CD14-positive monocyte (primary cell): ENCODE results near the gene EEPD1. TPM values are rescaled to one million over a fixed set of nuclear protein-coding genes. Genes with fewer than 3 reads are reported as not detected.

Experiments
- DNase-seq, 3 donors: peaks; one replicate each; pipeline ENCODE4 v3.0.0-alpha.2; 2011 to 2022
- H2AFZ ChIP-seq: 2 replicates; pipeline ENCODE4 v1.6.0; 2012; ENCODE audit warnings: mild to moderate bottlenecking, low read depth, low read length, inconsistent platforms; ENCODE audit not compliant: insufficient read depth, poor library complexity, severe bottlenecking
- H3K27ac ChIP-seq, 2 donors: 1 replicate in 1 of 2; 2 replicates in 1 of 2; pipeline ENCODE4 v1.5.1; 2012 to 2013; ENCODE audit warnings: low read length in 2 of 2, control low read depth in 1 of 2, inconsistent platforms in 1 of 2, low read depth in 1 of 2, mild to moderate bottlenecking in 1 of 2
- H3K27me3 ChIP-seq, 2 donors: one replicate each; pipeline versions ENCODE4 v1.6.0 to v1.6.1; 2011 to 2013; ENCODE audit warnings: low read length in 2 of 2; ENCODE audit not compliant: control insufficient read depth in 2 of 2, insufficient read depth in 2 of 2
- H3K36me3 ChIP-seq, 2 donors: replicated peaks in 1 of 2; 1 replicate in 1 of 2; 2 replicates in 1 of 2; pipeline versions ENCODE4 v1.5.1 to v1.6.1; 2012 to 2013; ENCODE audit warnings: low read length in 2 of 2, control low read depth in 1 of 2, inconsistent platforms in 1 of 2, mild to moderate bottlenecking in 1 of 2; ENCODE audit not compliant: insufficient read depth in 2 of 2, control insufficient read depth in 1 of 2
- H3K4me1 ChIP-seq, 2 donors: 1 replicate in 1 of 2; 2 replicates in 1 of 2; pipeline versions ENCODE4 v1.5.1 to v1.6.1; 2012 to 2013; ENCODE audit warnings: low read length in 2 of 2, control low read depth in 1 of 2, inconsistent platforms in 1 of 2, mild to moderate bottlenecking in 1 of 2, moderate library complexity in 1 of 2; ENCODE audit not compliant: insufficient read depth in 2 of 2, control insufficient read depth in 1 of 2
- H3K4me2 ChIP-seq: replicated peaks from 2 replicates; pipeline ENCODE3; 2012; ENCODE audit warnings: low read length, moderate library complexity, mild to moderate bottlenecking; ENCODE audit not compliant: poor library complexity, severe bottlenecking; ENCODE audit errors: extremely low read depth
- H3K4me3 ChIP-seq, 3 experiments: fragments of 200-600 bp in 1 of 3; sonication (generic) in 1 of 3; replicated peaks in 1 of 3; 1 replicate in 2 of 3; 2 replicates in 1 of 3; pipeline ENCODE4 v1.5.1; 2011 to 2013; ENCODE audit warnings: low read length in 3 of 3, mild to moderate bottlenecking in 3 of 3, control low read depth in 2 of 3, low read depth in 2 of 3, inconsistent platforms in 1 of 3, moderate library complexity in 1 of 3
- H3K79me2 ChIP-seq: 2 replicates; pipeline ENCODE4 v1.6.0; 2012; ENCODE audit warnings: mild to moderate bottlenecking, control low read depth, inconsistent platforms, low read length, moderate library complexity; ENCODE audit not compliant: insufficient read depth
- H3K9ac ChIP-seq: 2 replicates; pipeline ENCODE4 v1.6.0; 2017; ENCODE audit warnings: low read length, mild to moderate bottlenecking; ENCODE audit not compliant: insufficient read depth, poor library complexity, severe bottlenecking
- H3K9me3 ChIP-seq, 2 donors: replicated peaks in 1 of 2; 1 replicate in 1 of 2; 2 replicates in 1 of 2; pipeline versions ENCODE4 v1.5.1 to v1.6.1; 2012 to 2013; ENCODE audit warnings: low read length in 2 of 2, control low read depth in 1 of 2; ENCODE audit not compliant: control insufficient read depth in 1 of 2, insufficient read depth in 1 of 2
- H4K20me1 ChIP-seq: 2 replicates; pipeline ENCODE4 v1.6.0; 2012; ENCODE audit warnings: mild to moderate bottlenecking, low read length, control low read depth, moderate library complexity; ENCODE audit not compliant: insufficient read depth
- H3K27ac Mint-ChIP-seq, 7 donors: one replicate each; pipeline ENCODE4 v1.8.0; 2020; ENCODE audit warnings: mild to moderate bottlenecking in 7 of 7, mixed read lengths in 7 of 7, moderate library complexity in 6 of 7, inconsistent platforms in 2 of 7
- H3K27me3 Mint-ChIP-seq, 3 donors: one replicate each; pipeline ENCODE4 v1.8.0; 2021 to 2022; ENCODE audit warnings: low read depth in 3 of 3, mild to moderate bottlenecking in 3 of 3, mixed read lengths in 3 of 3, moderate library complexity in 3 of 3, inconsistent platforms in 1 of 3
- H3K36me3 Mint-ChIP-seq, 2 donors: one replicate each; pipeline ENCODE4 v1.8.0; 2020; ENCODE audit warnings: mixed read lengths in 2 of 2, inconsistent platforms in 1 of 2, mild to moderate bottlenecking in 1 of 2
- H3K4me1 Mint-ChIP-seq: one replicate; pipeline ENCODE4 v1.8.0; 2020; ENCODE audit warnings: mild to moderate bottlenecking, mixed read lengths
- H3K4me3 Mint-ChIP-seq, 2 donors: one replicate each; pipeline ENCODE4 v1.8.0; 2020; ENCODE audit warnings: mild to moderate bottlenecking in 2 of 2, mixed read lengths in 2 of 2, moderate library complexity in 1 of 2
- H3K9me3 Mint-ChIP-seq, 7 donors: one replicate each; pipeline ENCODE4 v1.8.0; 2020 to 2022; ENCODE audit warnings: mixed read lengths in 7 of 7, mild to moderate bottlenecking in 6 of 7, moderate library complexity in 6 of 7, inconsistent platforms in 2 of 7
- WGBS: methylation state at CpG from one replicate; pipeline ENCODE4 v1.1.5; 2013; ENCODE audit warnings: missing lambda C conversion rate; ENCODE audit not compliant: insufficient coverage; 5-methylcytosine and 5-hydroxymethylcytosine counted together
- intact Hi-C, 2 donors: fragments of 100-400 bp; cut with micrococcal nuclease; formaldehyde crosslinking; loops; one replicate each; pipeline versions ENCODE4 v1.15.0 to v1.15.1; 2023
- polyA plus RNA-seq, 3 donors: library from polyadenylated mRNA; depleted of rRNA in 1 of 3; unstranded in 2 of 3; stranded (reverse) in 1 of 3; fragments of 300-500 nt in 2 of 3; fragments of >200 nt in 1 of 3; fragmentation: Illumina TruSeq in 2 of 3; gene quantifications; 1 replicate in 2 of 3; 2 replicates in 1 of 3; pipeline ENCODE4 v1.2.3, GENCODE V29; 2012 to 2021
- TF ChIP-seq, protein P1 (sequence below): fragments of 200-600 bp; IDR thresholded peaks from one replicate; pipeline ENCODE4 v1.8.0; 2022; ENCODE audit warnings: antibody characterized with exemption, mild to moderate bottlenecking

EEPD1 gene
- polyA plus RNA-seq, 3 donors = 8.6 to 14.4 (median 12.6) TPM

DNA sequence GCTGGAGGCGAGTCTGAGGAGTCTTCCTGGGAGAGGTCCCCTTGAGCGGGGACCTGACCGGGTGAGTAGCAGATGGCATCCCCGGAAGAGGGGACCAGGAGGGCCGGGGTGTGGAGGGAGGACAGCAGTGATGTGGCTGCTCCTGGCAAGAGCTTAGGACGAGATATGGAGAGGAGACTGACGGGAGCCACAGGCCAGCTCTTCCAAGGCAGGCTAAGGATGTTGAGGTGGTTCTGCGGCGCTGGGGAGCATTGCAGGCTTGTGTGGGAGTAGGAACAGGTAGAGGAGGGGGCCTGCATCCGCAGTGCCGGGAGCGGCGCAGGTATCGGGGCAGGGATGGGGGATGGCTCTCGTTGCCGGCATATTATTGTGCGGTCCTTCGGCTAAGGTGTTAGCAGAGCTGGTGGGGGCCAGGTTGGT, 159.9 kb downstream of the EEPD1 start:
- WGBS = 98% methylated on average over 11 of the region's 18 CpGs
- Mint-ChIP-seq H3K9me3 (no peaks in the 10 kb centered on the region), H3K27me3 (peaks cover 1 to 5% (median 2%) of the 10 kb centered on the region in 3 donors), H3K4me1 (peaks cover 3% of the 10 kb centered on the region), H3K27ac (no peak overlapping the region), H3K4me3 (no peak overlapping the region), H3K36me3 (no peaks in the 10 kb centered on the region)
- Histone ChIP-seq H3K36me3 (no peaks in the 10 kb centered on the region), H4K20me1 (no peaks in the 10 kb centered on the region), H3K4me2 (no peak overlapping the region), H3K27me3 (no peaks in the 10 kb centered on the region), H3K27ac (no peak overlapping the region), H2AFZ (no peak overlapping the region), H3K4me3 (no peak overlapping the region), H3K79me2 (no peaks in the 10 kb centered on the region), H3K9ac (no peak overlapping the region), H3K9me3 (no peaks in the 10 kb centered on the region), H3K4me1 (no peaks in the 10 kb centered on the region)
- TF ChIP-seq, protein P1, sequence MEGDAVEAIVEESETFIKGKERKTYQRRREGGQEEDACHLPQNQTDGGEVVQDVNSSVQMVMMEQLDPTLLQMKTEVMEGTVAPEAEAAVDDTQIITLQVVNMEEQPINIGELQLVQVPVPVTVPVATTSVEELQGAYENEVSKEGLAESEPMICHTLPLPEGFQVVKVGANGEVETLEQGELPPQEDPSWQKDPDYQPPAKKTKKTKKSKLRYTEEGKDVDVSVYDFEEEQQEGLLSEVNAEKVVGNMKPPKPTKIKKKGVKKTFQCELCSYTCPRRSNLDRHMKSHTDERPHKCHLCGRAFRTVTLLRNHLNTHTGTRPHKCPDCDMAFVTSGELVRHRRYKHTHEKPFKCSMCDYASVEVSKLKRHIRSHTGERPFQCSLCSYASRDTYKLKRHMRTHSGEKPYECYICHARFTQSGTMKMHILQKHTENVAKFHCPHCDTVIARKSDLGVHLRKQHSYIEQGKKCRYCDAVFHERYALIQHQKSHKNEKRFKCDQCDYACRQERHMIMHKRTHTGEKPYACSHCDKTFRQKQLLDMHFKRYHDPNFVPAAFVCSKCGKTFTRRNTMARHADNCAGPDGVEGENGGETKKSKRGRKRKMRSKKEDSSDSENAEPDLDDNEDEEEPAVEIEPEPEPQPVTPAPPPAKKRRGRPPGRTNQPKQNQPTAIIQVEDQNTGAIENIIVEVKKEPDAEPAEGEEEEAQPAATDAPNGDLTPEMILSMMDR = no peak
- intact Hi-C loops = no loop called here
- DNase-seq = no peak

DNA sequence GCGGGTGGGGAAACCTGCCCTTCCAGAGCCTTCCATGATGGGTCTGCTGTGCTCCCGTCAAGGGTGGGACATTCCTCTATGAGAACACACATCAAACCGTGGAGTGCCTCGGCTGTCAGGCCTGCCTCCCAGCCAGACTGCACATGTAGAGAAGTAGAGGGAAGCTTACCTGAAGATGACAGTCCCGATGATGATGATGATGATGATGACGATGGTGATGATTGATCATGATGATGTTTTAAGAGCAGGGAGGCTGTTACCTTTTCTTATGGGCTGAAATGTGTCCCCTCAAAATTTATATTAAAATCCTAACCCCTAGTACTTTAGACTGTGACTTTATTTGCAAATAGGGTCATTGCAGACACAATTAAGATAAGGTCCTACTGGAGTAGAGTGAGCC, 160.6 kb downstream of the EEPD1 start:
- Mint-ChIP-seq H3K9me3 (no peaks in the 10 kb centered on the region), H3K36me3 (no peaks in the 10 kb centered on the region), H3K4me3 (no peak overlapping the region), H3K27ac (no peak overlapping the region), H3K27me3 (peaks cover 1 to 5% (median 2%) of the 10 kb centered on the region in 3 donors), H3K4me1 (peaks cover 3% of the 10 kb centered on the region)
- H3K79me2 ChIP-seq = no peaks in the 10 kb centered on the region
- H3K27me3 ChIP-seq = no peaks in the 10 kb centered on the region
- TF ChIP-seq, protein P1 = no peak
- no peaks in the 10 kb centered on the region for H3K36me3 ChIP-seq
- no peak overlapping the region for H3K27ac ChIP-seq
- no peak overlapping the region for H3K4me3 ChIP-seq
- DNase-seq = no peak
- H3K4me2 ChIP-seq = no peak overlapping the region
- WGBS = 100% methylated on average over 4 of the region's 6 CpGs
- intact Hi-C loops = no loop called here
- H3K4me1 ChIP-seq = no peaks in the 10 kb centered on the region
- no peak overlapping the region for H2AFZ ChIP-seq
- H4K20me1 ChIP-seq = no peaks in the 10 kb centered on the region
- H3K9ac ChIP-seq = no peak overlapping the region
- no peaks in the 10 kb centered on the region for H3K9me3 ChIP-seq
